OCI-LY3 (cell line): ENCODE data around the gene CNN3.

Experiments
- CTCF ChIP-seq: fragments of 200-600, 300-600 bp; sonication (generic); IDR thresholded peaks from 2 replicates; pipeline ENCODE4 v1.5.1; 2014; ENCODE audit warnings: antibody characterized with exemption, low read length, low read depth
- EZH2phosphoT487 ChIP-seq: fragments of 200-600 bp; shearing (Covaris generic); IDR thresholded peaks from 2 replicates; pipeline ENCODE4 v1.6.1; 2018; ENCODE audit warnings: antibody characterized with exemption, mixed run types, low read depth

- TF ChIP-seq CTCF: no peak
- no peak for TF ChIP-seq EZH2phosphoT487
These were observed 10.1 kb upstream of the CNN3 start for GRCh38 chr1:94936861-94937620.
